Fibroblast of the aortic adventitia (primary cell): ENCODE data around the gene EDC3. TPM values are rescaled to one million over a fixed set of nuclear protein-coding genes. Genes with fewer than 3 reads are reported as not detected.

Experiments
- DNase-seq: peaks from one replicate; pipeline ENCODE4 v3.0.0-alpha.2; 2010; ENCODE audit warnings: low read depth
- H3K4me3 ChIP-seq: 2 replicates; pipeline ENCODE4 v1.5.1; 2011; ENCODE audit warnings: low read depth, mild to moderate bottlenecking, control low read depth, low read length, moderate library complexity
- total RNA-seq: library from RNA; depleted of rRNA; stranded (reverse); fragments of >200 nt; gene quantifications from 2 replicates; pipeline ENCODE4 v1.2.3, GENCODE V29; 2012; ENCODE audit warnings: low replicate concordance
- TF ChIP-seq, protein P1 (sequence below): IDR thresholded peaks from 2 replicates; pipeline ENCODE4 v1.5.1; 2011; ENCODE audit warnings: mild to moderate bottlenecking, low read length, control low read depth, inconsistent platforms; ENCODE audit not compliant: insufficient read depth

The EDC3 gene
- total RNA-seq, 1 donor, result 11.3 TPM

DNA sequence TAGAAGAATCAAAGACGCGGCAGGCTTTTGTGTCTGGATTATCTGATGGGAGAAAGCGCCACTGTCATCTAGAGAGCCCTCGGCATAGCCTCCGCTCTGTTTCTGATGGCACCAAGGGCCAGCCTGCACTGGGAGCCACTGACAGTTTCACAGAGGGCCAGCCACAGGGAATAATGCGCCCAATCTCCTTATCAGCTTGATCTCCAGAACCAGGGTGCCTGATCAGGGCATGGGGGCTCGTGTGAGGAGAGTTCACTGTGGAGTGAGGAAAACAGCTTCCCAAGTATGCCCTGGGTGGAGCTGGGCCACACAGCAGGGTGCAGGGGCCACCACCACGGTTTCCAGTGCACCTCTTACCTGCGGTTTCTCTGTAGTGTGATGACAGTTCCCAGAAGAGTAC, 110.0 kb downstream of the EDC3 start:
- no peak for DNase-seq
- TF ChIP-seq, protein P1, sequence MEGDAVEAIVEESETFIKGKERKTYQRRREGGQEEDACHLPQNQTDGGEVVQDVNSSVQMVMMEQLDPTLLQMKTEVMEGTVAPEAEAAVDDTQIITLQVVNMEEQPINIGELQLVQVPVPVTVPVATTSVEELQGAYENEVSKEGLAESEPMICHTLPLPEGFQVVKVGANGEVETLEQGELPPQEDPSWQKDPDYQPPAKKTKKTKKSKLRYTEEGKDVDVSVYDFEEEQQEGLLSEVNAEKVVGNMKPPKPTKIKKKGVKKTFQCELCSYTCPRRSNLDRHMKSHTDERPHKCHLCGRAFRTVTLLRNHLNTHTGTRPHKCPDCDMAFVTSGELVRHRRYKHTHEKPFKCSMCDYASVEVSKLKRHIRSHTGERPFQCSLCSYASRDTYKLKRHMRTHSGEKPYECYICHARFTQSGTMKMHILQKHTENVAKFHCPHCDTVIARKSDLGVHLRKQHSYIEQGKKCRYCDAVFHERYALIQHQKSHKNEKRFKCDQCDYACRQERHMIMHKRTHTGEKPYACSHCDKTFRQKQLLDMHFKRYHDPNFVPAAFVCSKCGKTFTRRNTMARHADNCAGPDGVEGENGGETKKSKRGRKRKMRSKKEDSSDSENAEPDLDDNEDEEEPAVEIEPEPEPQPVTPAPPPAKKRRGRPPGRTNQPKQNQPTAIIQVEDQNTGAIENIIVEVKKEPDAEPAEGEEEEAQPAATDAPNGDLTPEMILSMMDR, result no peak

DNA sequence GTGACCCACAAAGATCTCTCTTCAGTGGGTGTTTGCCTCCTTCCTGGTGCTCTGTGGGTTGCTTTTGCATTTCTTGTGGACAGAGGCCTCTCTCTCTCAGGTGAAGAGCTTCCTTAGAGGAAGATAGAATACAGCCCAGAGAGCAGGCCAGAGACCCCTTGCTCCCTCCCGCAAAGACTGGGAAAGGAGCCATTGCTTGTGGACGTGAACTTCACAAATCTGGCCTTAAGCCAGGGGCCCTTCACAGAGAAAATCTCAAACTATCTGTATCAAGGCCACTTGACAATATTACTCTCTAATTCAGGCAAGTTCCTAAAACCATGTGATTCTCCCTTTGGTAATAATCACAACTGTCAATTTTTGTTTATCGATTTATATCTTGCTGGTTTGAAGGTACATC, 110.6 kb downstream of the EDC3 start:
- DNase-seq, result no peak
- TF ChIP-seq, protein P1, result no peak
- no peak overlapping the region for H3K4me3 ChIP-seq

More for the DNA sequence above, 110.0 kb downstream of the EDC3 start:
- H3K4me3 ChIP-seq, result no peak overlapping the region

DNA sequence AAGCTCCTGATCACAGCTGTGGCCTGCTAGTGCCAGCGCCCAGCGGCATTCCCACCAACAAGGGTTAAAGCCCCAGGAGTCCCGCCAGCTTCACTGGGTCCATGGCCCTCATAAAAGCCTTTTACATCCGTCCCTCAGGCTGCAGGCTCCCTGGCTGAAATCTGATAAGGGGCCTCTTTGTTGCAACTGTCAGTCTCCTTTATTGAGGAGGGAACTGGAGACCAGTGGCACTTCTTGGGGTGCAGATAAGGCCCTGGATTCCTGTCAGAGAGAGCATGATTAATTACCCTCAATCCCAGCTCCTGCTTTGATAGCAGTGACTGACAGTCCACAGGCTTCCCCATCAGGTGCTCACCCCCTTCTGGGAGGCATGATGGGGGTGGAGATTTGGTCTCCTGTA, 111.0 kb downstream of the EDC3 start:
- TF ChIP-seq, protein P1, result no peak
- DNase-seq, result no peak
- H3K4me3 ChIP-seq, result no peak overlapping the region

DNA sequence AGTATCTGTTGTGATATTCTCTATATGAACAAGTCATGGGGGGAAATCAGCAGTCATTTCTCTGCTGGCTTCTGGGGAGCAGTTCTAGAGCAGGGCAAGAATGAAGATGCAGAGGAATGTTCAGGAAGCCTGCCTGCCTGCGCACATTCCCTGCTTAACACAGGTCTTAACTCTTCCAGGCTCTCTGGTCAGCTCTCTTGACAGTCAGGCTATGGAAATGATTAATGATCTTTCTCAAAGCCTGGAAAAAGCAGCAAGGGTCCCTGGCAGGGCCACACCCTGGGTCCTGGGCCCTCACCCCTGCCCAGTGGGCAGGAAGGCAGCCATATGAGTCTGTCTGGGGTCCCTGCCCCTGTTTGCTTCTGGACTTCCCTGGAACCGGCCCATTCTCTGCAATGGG, 111.6 kb downstream of the EDC3 start:
- no peak for DNase-seq
- H3K4me3 ChIP-seq, result no peak overlapping the region
- TF ChIP-seq, protein P1, result no peak

Other genes with a start within 250 kb of the EDC3 start
- 50.3 and 52.2 TPM in 2 replicates for gene UBL7, start 234.9 kb downstream of the EDC3 start, total RNA-seq
- gene ARID3B, start 154.8 kb downstream of the EDC3 start, total RNA-seq, result 0.33 and 2.5 TPM in 2 replicates
- 41.5 and 52.6 TPM in 2 replicates for gene CLK3, start 80.2 kb downstream of the EDC3 start, total RNA-seq
- 0.63 TPM in 1 of 2 replicates, not detected in the other for gene CYP1A1, start 29.5 kb upstream of the EDC3 start, total RNA-seq
- not detected in 2 replicates for gene CYP1A2, start 52.8 kb upstream of the EDC3 start, total RNA-seq
- gene CSK, start 86.1 kb upstream of the EDC3 start, total RNA-seq, result 8.0 and 28.1 TPM in 2 replicates
- gene LMAN1L, start 116.8 kb upstream of the EDC3 start, total RNA-seq, result not detected in 2 replicates
- gene CPLX3, start 130.6 kb upstream of the EDC3 start, total RNA-seq, result not detected in 2 replicates
- gene ULK3, start 147.1 kb upstream of the EDC3 start, total RNA-seq, result 15.1 and 17.7 TPM in 2 replicates
- gene SCAMP2, start 177.3 kb upstream of the EDC3 start, total RNA-seq, result 18.5 and 29.6 TPM in 2 replicates
- gene MPI, start 194.0 kb upstream of the EDC3 start, total RNA-seq, result 39.7 and 48.3 TPM in 2 replicates
- 22.7 and 35.9 TPM in 2 replicates for gene FAM219B, start 210.8 kb upstream of the EDC3 start, total RNA-seq
- 5.3 and 63.0 TPM in 2 replicates for gene COX5A, start 242.0 kb upstream of the EDC3 start, total RNA-seq